ENCODE data around the gene PIK3R5.
"Not testable (repeated sequence)": the region's sequence is repeated elsewhere in the genome, so short reads cannot be mapped to it uniquely, and the experiment has no call there.

PIK3R5 gene

GRCh38 chr17:8873801-8874715, 91.4 kb downstream of the PIK3R5 start:
- no peak for FAIRE-seq

GRCh38 chr17:8872705-8873435, 92.6 kb downstream of the PIK3R5 start:
- no peak for FAIRE-seq

GRCh38 chr17:8872036-8872704, 93.3 kb downstream of the PIK3R5 start:
- no peak for FAIRE-seq

GRCh38 chr17:8871081-8871581, 94.4 kb downstream of the PIK3R5 start:
- no peak for FAIRE-seq

GRCh38 chr17:8870406-8871040, 95.0 kb downstream of the PIK3R5 start:
- no peak for FAIRE-seq

GRCh38 chr17:8869114-8869815, 96.2 kb downstream of the PIK3R5 start:
- no peak for FAIRE-seq

GRCh38 chr17:8868529-8868951, 97.0 kb downstream of the PIK3R5 start:
- no peak for FAIRE-seq

GRCh38 chr17:8868092-8868491, 97.4 kb downstream of the PIK3R5 start:
- FAIRE-seq = no peak

- no peak for FAIRE-seq
These were observed 98.0 kb downstream of the PIK3R5 start, which contains the start of gene PIK3R6 for GRCh38 chr17:8867361-8867981. Gene PIK3R6 (minus strand): TSS chr17:8867674. CDS start chr17:8849794, 17,880 bp downstream.

GRCh38 chr17:8865811-8866210, 99.7 kb downstream of the PIK3R5 start:
- no peak for FAIRE-seq

- no peak for FAIRE-seq
These were observed 100.1 kb downstream of the PIK3R5 start for GRCh38 chr17:8865385-8865784.

- no peak for FAIRE-seq
These were observed 103.1 kb downstream of the PIK3R5 start for GRCh38 chr17:8862213-8863056.

GRCh38 chr17:8861495-8862181, 103.9 kb downstream of the PIK3R5 start:
- FAIRE-seq = no peak

GRCh38 chr17:8859804-8860430, 105.6 kb downstream of the PIK3R5 start:
- no peak for FAIRE-seq

- FAIRE-seq = no peak
These were observed 106.3 kb downstream of the PIK3R5 start for GRCh38 chr17:8859027-8859803.

GRCh38 chr17:8857919-8858318, 107.6 kb downstream of the PIK3R5 start:
- no peak for FAIRE-seq

GRCh38 chr17:8856869-8857575, 108.5 kb downstream of the PIK3R5 start:
- FAIRE-seq = no peak

- FAIRE-seq = not testable (repeated sequence)
These were observed 109.3 kb downstream of the PIK3R5 start for GRCh38 chr17:8856205-8856603.

All from G401.6 (cell line).